ENCODE data around the gene TSPAN10.
"Not testable (repeated sequence)": the region's sequence is repeated elsewhere in the genome, so short reads cannot be mapped to it uniquely, and the experiment has no call there.

TSPAN10 gene

GRCh38 chr17:81636505-81637288 lies at the start of gene TSPAN10, which contains the start of gene NPLOC4:
TSS of gene TSPAN10 (plus strand) at chr17:81637196. CDS start at chr17:81642413, 5,217 bp downstream.
TSS of gene NPLOC4 (minus strand) at chr17:81637112. CDS start at chr17:81636930, 182 bp downstream.
- H3K4me3 ChIP-seq (ENCODE audit: low read depth, low read length): peak within 1 kb of the TSS; percentile 94

GRCh38 chr17:81589612-81590011 lies 47.4 kb upstream of the TSPAN10 start:
- H3K4me3 ChIP-seq (ENCODE audit: low read depth, low read length): no peak overlapping the region

GRCh38 chr17:81590121-81590520 lies 46.9 kb upstream of the TSPAN10 start:
- H3K4me3 ChIP-seq (ENCODE audit: low read depth, low read length): no peak overlapping the region

GRCh38 chr17:81591971-81592370 lies 45.0 kb upstream of the TSPAN10 start:
- no peak overlapping the region for H3K4me3 ChIP-seq (ENCODE audit: low read depth, low read length)

GRCh38 chr17:81593105-81593871 lies 43.7 kb upstream of the TSPAN10 start:
- H3K4me3 ChIP-seq (ENCODE audit: low read depth, low read length): no peak overlapping the region

GRCh38 chr17:81599719-81600486 lies 37.1 kb upstream of the TSPAN10 start:
- no peak overlapping the region for H3K4me3 ChIP-seq (ENCODE audit: low read depth, low read length)

- no peak overlapping the region for H3K4me3 ChIP-seq (ENCODE audit: low read depth, low read length)
Measured at GRCh38 chr17:81601525-81602120, 35.4 kb upstream of the TSPAN10 start.

- H3K4me3 ChIP-seq (ENCODE audit: low read depth, low read length): no peak overlapping the region
Measured at GRCh38 chr17:81603846-81604610, 33.0 kb upstream of the TSPAN10 start.

GRCh38 chr17:81607431-81607830 lies 29.6 kb upstream of the TSPAN10 start:
- H3K4me3 ChIP-seq (ENCODE audit: low read depth, low read length): no peak overlapping the region

GRCh38 chr17:81608082-81608481 lies 28.9 kb upstream of the TSPAN10 start:
- H3K4me3 ChIP-seq (ENCODE audit: low read depth, low read length): no peak overlapping the region

- H3K4me3 ChIP-seq (ENCODE audit: low read depth, low read length): no peak overlapping the region
Measured at GRCh38 chr17:81608605-81609004, 28.4 kb upstream of the TSPAN10 start.

GRCh38 chr17:81609541-81610311 lies 27.3 kb upstream of the TSPAN10 start:
- H3K4me3 ChIP-seq (ENCODE audit: low read depth, low read length): no peak overlapping the region

- no peak overlapping the region for H3K4me3 ChIP-seq (ENCODE audit: low read depth, low read length)
Measured at GRCh38 chr17:81612172-81612970, 24.6 kb upstream of the TSPAN10 start.

GRCh38 chr17:81615401-81615930 lies 21.5 kb upstream of the TSPAN10 start:
- no peak overlapping the region for H3K4me3 ChIP-seq (ENCODE audit: low read depth, low read length)

GRCh38 chr17:81616877-81617276 lies 20.1 kb upstream of the TSPAN10 start:
- H3K4me3 ChIP-seq (ENCODE audit: low read depth, low read length): no peak overlapping the region

- H3K4me3 ChIP-seq (ENCODE audit: low read depth, low read length): not testable (repeated sequence)
Measured at GRCh38 chr17:81618307-81618706, 18.7 kb upstream of the TSPAN10 start.

GRCh38 chr17:81621494-81622130 lies 15.4 kb upstream of the TSPAN10 start:
- H3K4me3 ChIP-seq (ENCODE audit: low read depth, low read length): no peak overlapping the region

- H3K4me3 ChIP-seq (ENCODE audit: low read depth, low read length): no peak overlapping the region
Measured at GRCh38 chr17:81630274-81630673, 6.7 kb upstream of the TSPAN10 start.

Data from iPS-11a (cell line).